ENCODE measurements around the gene ARHGEF4. TPM values are rescaled to one million over a fixed set of nuclear protein-coding genes. Genes with fewer than 3 reads are reported as not detected.

The ARHGEF4 gene
- total and polyA plus RNA-seq, 10 of the 15 experiments (the other 5 are each of a cell fraction or from before 2014, with no cell fraction given), result 0.02 to 0.24 (median 0.16) TPM; not detected in 6

GRCh38 chr2:130847776-130848525 lies 11.2 kb downstream of the ARHGEF4 start:
- H3K9me3 ChIP-seq (replicated peaks; ENCODE audit: control insufficient read depth, insufficient read depth, low read length), result no peaks in the 10 kb centered on the region
- no peaks in the 10 kb centered on the region; a peak in 1 of 4 replicates for H3K27me3 ChIP-seq (replicated peaks in 1 of 2; ENCODE audit: control insufficient read depth in 2 of 2, insufficient read depth in 2 of 2, low read length in 1 of 2)
- no peaks in the 10 kb centered on the region for H3K79me2 ChIP-seq (ENCODE audit: control insufficient read depth, insufficient read depth, low read length)
- H3K4me2 ChIP-seq (ENCODE audit: control insufficient read depth, insufficient read depth), result no peak overlapping the region
- ATAC-seq, result no peak
- RAD21 ChIA-PET (ENCODE audit: unreplicated experiment), result interaction anchor here (0.5 kb wide), 1 partner anchor 15 kb away, joined by 3 read pairs; no protein-coding TSS in a partner anchor
- POLR2A ChIA-PET, result no interaction called here
- no peak overlapping the region for H3K4me3 ChIP-seq
- no peak overlapping the region for H2AFZ ChIP-seq (ENCODE audit: control insufficient read depth, low read depth, low read length)
- CTCF ChIA-PET, result no interaction called here
- H4K20me1 ChIP-seq (ENCODE audit: control insufficient read depth, insufficient read depth), result no peaks in the 10 kb centered on the region
- SMC1A ChIA-PET (ENCODE audit: uncharacterized antibody, unreplicated experiment), result no interaction called here
- no peaks in the 10 kb centered on the region for H3K36me3 ChIP-seq (ENCODE audit: control insufficient read depth in 2 of 2, insufficient read depth in 2 of 2, low read length in 1 of 2)
- 42% methylated on average over 19 of the region's 19 CpGs for WGBS (ENCODE audit: insufficient coverage, insufficient replicate concordance, low lambda C conversion rate, missing lambda C conversion rate)
- no peak overlapping the region for H3K9ac ChIP-seq (ENCODE audit: control insufficient read depth, insufficient read depth, low read length)
- FAIRE-seq, result no peak
- intact Hi-C loops (cut with micrococcal nuclease; ENCODE audit: unreplicated experiment), result no loop called here
- no peak for DNase-seq (ENCODE audit: low read depth, low spot score)
- no TSS peak for BruUV-seq (replicated peaks)
- H3K27ac ChIP-seq (ENCODE audit: control insufficient read depth, insufficient read depth), result no peak overlapping the region
- in situ Hi-C loops (cut with MboI), result no loop called here
- no peaks in the 10 kb centered on the region for H3K4me1 ChIP-seq (ENCODE audit: control insufficient read depth, insufficient read depth, low read length)
- TF ChIP-seq YY1 (IDR thresholded peaks at IDR 0.05; ENCODE audit: low read depth, low read length) (no peak), CBFB (IDR thresholded peaks at IDR 0.05; ENCODE audit: low read depth) (no peak), ZBTB11 (CRISPR knock-in tag; IDR thresholded peaks at IDR 0.05) (no peak), RUNX3 (IDR thresholded peaks at IDR 0.05; ENCODE audit: low read length) (no peak), TCF12 (IDR thresholded peaks at IDR 0.05; ENCODE audit: low read depth, low read length) (no peak), PRDM15 (CRISPR knock-in tag; IDR thresholded peaks at IDR 0.05) (no peak), MEF2A (IDR thresholded peaks at IDR 0.05; ENCODE audit: insufficient read depth, low read depth, low read length) (no peak), ELK1 (IDR thresholded peaks at IDR 0.05; ENCODE audit: low read depth, low read length) (no peak), REST (IDR thresholded peaks at IDR 0.05; ENCODE audit: low read depth, low read length) (no peak)
